ENCODE results near the gene DSCAML1.

Gene DSCAML1

GRCh38 chr11:117684111-117684510, 112.9 kb downstream of the DSCAML1 start:
- no peak for DNase-seq (ENCODE audit: insufficient read length, low spot score)
- FAIRE-seq: no peak
- TF ChIP-seq SPI1 (IDR thresholded peaks at IDR 0.05; ENCODE audit: low read depth, low read length) (no peak), PAX5 (IDR thresholded peaks at IDR 0.05; ENCODE audit: insufficient read depth, low read length, severe bottlenecking) (no peak), POLR2AphosphoS5 (IDR thresholded peaks at IDR 0.05; ENCODE audit: low read depth, low read length) (no peak), POLR2A (IDR thresholded peaks at IDR 0.05; ENCODE audit: low read depth, low read length) (no peak), TAF1 (IDR thresholded peaks at IDR 0.05; ENCODE audit: low read depth, low read length) (no peak), POU2F2 (IDR thresholded peaks at IDR 0.05; ENCODE audit: low read depth, low read length) (no peak)

GRCh38 chr11:117681438-117681837, 115.6 kb downstream of the DSCAML1 start:
- TF ChIP-seq POLR2A (IDR thresholded peaks at IDR 0.05; ENCODE audit: low read depth, low read length) (no peak), TAF1 (IDR thresholded peaks at IDR 0.05; ENCODE audit: low read depth, low read length) (no peak), POLR2AphosphoS5 (IDR thresholded peaks at IDR 0.05; ENCODE audit: low read depth, low read length) (no peak), POU2F2 (IDR thresholded peaks at IDR 0.05; ENCODE audit: low read depth, low read length) (no peak)
- DNase-seq (ENCODE audit: insufficient read length, low spot score): no peak
- FAIRE-seq: no peak

- TF ChIP-seq POU2F2 (IDR thresholded peaks at IDR 0.05; ENCODE audit: low read depth, low read length): no peak
- TF ChIP-seq POLR2A (IDR thresholded peaks at IDR 0.05; ENCODE audit: low read depth, low read length): no peak
- no peak for TF ChIP-seq PAX5 (IDR thresholded peaks at IDR 0.05; ENCODE audit: insufficient read depth, low read length, severe bottlenecking)
- TF ChIP-seq POLR2AphosphoS5 (IDR thresholded peaks at IDR 0.05; ENCODE audit: low read depth, low read length): no peak
- no peak for TF ChIP-seq TAF1 (IDR thresholded peaks at IDR 0.05; ENCODE audit: low read depth, low read length)
- TF ChIP-seq SPI1 (IDR thresholded peaks at IDR 0.05; ENCODE audit: low read depth, low read length): no peak
- FAIRE-seq: no peak
- DNase-seq (ENCODE audit: insufficient read length, low spot score): no peak
Observed at GRCh38 chr11:117679461-117679860, 117.6 kb downstream of the DSCAML1 start.

- FAIRE-seq: no peak
- no peak for DNase-seq (ENCODE audit: insufficient read length, low spot score)
- TF ChIP-seq POU2F2 (IDR thresholded peaks at IDR 0.05; ENCODE audit: low read depth, low read length) (no peak), TAF1 (IDR thresholded peaks at IDR 0.05; ENCODE audit: low read depth, low read length) (no peak), POLR2A (IDR thresholded peaks at IDR 0.05; ENCODE audit: low read depth, low read length) (no peak), POLR2AphosphoS5 (IDR thresholded peaks at IDR 0.05; ENCODE audit: low read depth, low read length) (no peak), SPI1 (IDR thresholded peaks at IDR 0.05; ENCODE audit: low read depth, low read length) (no peak), PAX5 (IDR thresholded peaks at IDR 0.05; ENCODE audit: insufficient read depth, low read length, severe bottlenecking) (no peak)
Observed at GRCh38 chr11:117678658-117679406, 118.2 kb downstream of the DSCAML1 start.

- TF ChIP-seq TAF1 (IDR thresholded peaks at IDR 0.05; ENCODE audit: low read depth, low read length) (no peak), SPI1 (IDR thresholded peaks at IDR 0.05; ENCODE audit: low read depth, low read length) (no peak), POLR2AphosphoS5 (IDR thresholded peaks at IDR 0.05; ENCODE audit: low read depth, low read length) (no peak), POLR2A (IDR thresholded peaks at IDR 0.05; ENCODE audit: low read depth, low read length) (no peak), POU2F2 (IDR thresholded peaks at IDR 0.05; ENCODE audit: low read depth, low read length) (no peak), PAX5 (IDR thresholded peaks at IDR 0.05; ENCODE audit: insufficient read depth, low read length, severe bottlenecking) (no peak)
- DNase-seq (ENCODE audit: insufficient read length, low spot score) (no peak), FAIRE-seq (no peak)
Observed at GRCh38 chr11:117677729-117678310, 119.2 kb downstream of the DSCAML1 start.

- no peak for DNase-seq (ENCODE audit: insufficient read length, low spot score)
- TF ChIP-seq POLR2A (IDR thresholded peaks at IDR 0.05; ENCODE audit: low read depth, low read length): no peak
- no peak for TF ChIP-seq PAX5 (IDR thresholded peaks at IDR 0.05; ENCODE audit: insufficient read depth, low read length, severe bottlenecking)
- TF ChIP-seq POLR2AphosphoS5 (IDR thresholded peaks at IDR 0.05; ENCODE audit: low read depth, low read length): no peak
- TF ChIP-seq TAF1 (IDR thresholded peaks at IDR 0.05; ENCODE audit: low read depth, low read length): no peak
- no peak for TF ChIP-seq POU2F2 (IDR thresholded peaks at IDR 0.05; ENCODE audit: low read depth, low read length)
- TF ChIP-seq SPI1 (IDR thresholded peaks at IDR 0.05; ENCODE audit: low read depth, low read length): no peak
- no peak for FAIRE-seq
Observed at GRCh38 chr11:117676501-117676900, 120.5 kb downstream of the DSCAML1 start.

- TF ChIP-seq SPI1 (IDR thresholded peaks at IDR 0.05; ENCODE audit: low read depth, low read length): no peak
- TF ChIP-seq TAF1 (IDR thresholded peaks at IDR 0.05; ENCODE audit: low read depth, low read length): no peak
- TF ChIP-seq PAX5 (IDR thresholded peaks at IDR 0.05; ENCODE audit: insufficient read depth, low read length, severe bottlenecking): no peak
- no peak for TF ChIP-seq POLR2A (IDR thresholded peaks at IDR 0.05; ENCODE audit: low read depth, low read length)
- TF ChIP-seq POLR2AphosphoS5 (IDR thresholded peaks at IDR 0.05; ENCODE audit: low read depth, low read length): no peak
- TF ChIP-seq POU2F2 (IDR thresholded peaks at IDR 0.05; ENCODE audit: low read depth, low read length): no peak
- FAIRE-seq: no peak
- DNase-seq (ENCODE audit: insufficient read length, low spot score): no peak
Observed at GRCh38 chr11:117673602-117674001, 123.4 kb downstream of the DSCAML1 start.

- FAIRE-seq (no peak), DNase-seq (ENCODE audit: insufficient read length, low spot score) (no peak)
- no peak for TF ChIP-seq POLR2A (IDR thresholded peaks at IDR 0.05; ENCODE audit: low read depth, low read length)
- TF ChIP-seq PAX5 (IDR thresholded peaks at IDR 0.05; ENCODE audit: insufficient read depth, low read length, severe bottlenecking): no peak
- TF ChIP-seq POLR2AphosphoS5 (IDR thresholded peaks at IDR 0.05; ENCODE audit: low read depth, low read length): no peak
- TF ChIP-seq POU2F2 (IDR thresholded peaks at IDR 0.05; ENCODE audit: low read depth, low read length): no peak
- no peak for TF ChIP-seq SPI1 (IDR thresholded peaks at IDR 0.05; ENCODE audit: low read depth, low read length)
- no peak for TF ChIP-seq TAF1 (IDR thresholded peaks at IDR 0.05; ENCODE audit: low read depth, low read length)
Observed at GRCh38 chr11:117671370-117671769, 125.6 kb downstream of the DSCAML1 start.

GRCh38 chr11:117670924-117671323, 126.1 kb downstream of the DSCAML1 start:
- DNase-seq (ENCODE audit: insufficient read length, low spot score) (no peak), FAIRE-seq (no peak)
- TF ChIP-seq POLR2AphosphoS5 (IDR thresholded peaks at IDR 0.05; ENCODE audit: low read depth, low read length) (no peak), SPI1 (IDR thresholded peaks at IDR 0.05; ENCODE audit: low read depth, low read length) (no peak), PAX5 (IDR thresholded peaks at IDR 0.05; ENCODE audit: insufficient read depth, low read length, severe bottlenecking) (no peak), TAF1 (IDR thresholded peaks at IDR 0.05; ENCODE audit: low read depth, low read length) (no peak), POU2F2 (IDR thresholded peaks at IDR 0.05; ENCODE audit: low read depth, low read length) (no peak), POLR2A (IDR thresholded peaks at IDR 0.05; ENCODE audit: low read depth, low read length) (no peak)

Measured in GM12891 (cell line).